HG03354 (cell line): ENCODE measurements around the gene ACVR1.

ENCODE experiments used
- ATAC-seq: cut with Tn5 transposase; IDR thresholded peaks from one replicate; pipeline ENCODE4 v1.9.1; 2021; ENCODE audit warnings: mild to moderate bottlenecking; ENCODE audit not compliant: unreplicated experiment, poor library complexity, severe bottlenecking

ACVR1 gene

GRCh38 chr2:157876066-157876785 is at the start of gene ACVR1:
TSS of gene ACVR1 (minus strand) at chr2:157876330. CDS start at chr2:157799493, 76,837 bp downstream.
- ATAC-seq: peak; percentile 86

GRCh38 chr2:157925071-157925470 is 48.9 kb upstream of the ACVR1 start:
- ATAC-seq: no peak

GRCh38 chr2:157923598-157924217 is 47.6 kb upstream of the ACVR1 start:
- no peak for ATAC-seq

GRCh38 chr2:157922815-157923214 is 46.7 kb upstream of the ACVR1 start:
- ATAC-seq: no peak

- no peak for ATAC-seq
Measured at GRCh38 chr2:157922336-157922735, 46.2 kb upstream of the ACVR1 start.

- no peak for ATAC-seq
Measured at GRCh38 chr2:157920736-157921135, 44.6 kb upstream of the ACVR1 start.

GRCh38 chr2:157919181-157919580 is 43.1 kb upstream of the ACVR1 start:
- ATAC-seq: no peak

- ATAC-seq: no peak
Measured at GRCh38 chr2:157918319-157918718, 42.2 kb upstream of the ACVR1 start.

- ATAC-seq: no peak
Measured at GRCh38 chr2:157911750-157912149, 35.6 kb upstream of the ACVR1 start.

GRCh38 chr2:157911246-157911645 is 35.1 kb upstream of the ACVR1 start:
- ATAC-seq: no peak

- ATAC-seq: no peak
Measured at GRCh38 chr2:157905092-157905491, 29.0 kb upstream of the ACVR1 start.

GRCh38 chr2:157903626-157904025 is 27.5 kb upstream of the ACVR1 start:
- ATAC-seq: no peak

GRCh38 chr2:157903151-157903550 is 27.0 kb upstream of the ACVR1 start:
- ATAC-seq: no peak

GRCh38 chr2:157902692-157903091 is 26.6 kb upstream of the ACVR1 start:
- ATAC-seq: no peak

GRCh38 chr2:157901325-157901724 is 25.2 kb upstream of the ACVR1 start:
- no peak for ATAC-seq

- no peak for ATAC-seq
Measured at GRCh38 chr2:157900684-157901083, 24.6 kb upstream of the ACVR1 start.

GRCh38 chr2:157900203-157900602 is 24.1 kb upstream of the ACVR1 start:
- ATAC-seq: no peak

- ATAC-seq: peak; percentile 81
Measured at GRCh38 chr2:157899125-157899839, 23.2 kb upstream of the ACVR1 start.

GRCh38 chr2:157898591-157898996 is 22.5 kb upstream of the ACVR1 start:
- peak; percentile 30 for ATAC-seq

GRCh38 chr2:157897106-157897971 is 21.2 kb upstream of the ACVR1 start:
- peak; percentile 53 for ATAC-seq
